ENCODE results near the gene NDRG4.
A peak's percentile ranks its signal among the peaks of the same experiment; 100 is the strongest.
"Not testable (repeated sequence)": the region's sequence is repeated elsewhere in the genome, so short reads cannot be mapped to it uniquely, and the experiment has no call there.

Gene NDRG4

GRCh38 chr16:58465817-58466216 is 34.1 kb upstream of the NDRG4 start:
- DNase-seq (ENCODE audit: low read depth): no peak

- DNase-seq (ENCODE audit: low read depth): no peak
Observed at GRCh38 chr16:58466396-58466795, 33.5 kb upstream of the NDRG4 start.

GRCh38 chr16:58467905-58468304 is 32.0 kb upstream of the NDRG4 start:
- DNase-seq (ENCODE audit: low read depth): no peak

GRCh38 chr16:58471209-58471975 is 28.6 kb upstream of the NDRG4 start:
- no peak for DNase-seq (ENCODE audit: low read depth)

GRCh38 chr16:58472266-58472665 is 27.7 kb upstream of the NDRG4 start:
- no peak for DNase-seq (ENCODE audit: low read depth)

DNA sequence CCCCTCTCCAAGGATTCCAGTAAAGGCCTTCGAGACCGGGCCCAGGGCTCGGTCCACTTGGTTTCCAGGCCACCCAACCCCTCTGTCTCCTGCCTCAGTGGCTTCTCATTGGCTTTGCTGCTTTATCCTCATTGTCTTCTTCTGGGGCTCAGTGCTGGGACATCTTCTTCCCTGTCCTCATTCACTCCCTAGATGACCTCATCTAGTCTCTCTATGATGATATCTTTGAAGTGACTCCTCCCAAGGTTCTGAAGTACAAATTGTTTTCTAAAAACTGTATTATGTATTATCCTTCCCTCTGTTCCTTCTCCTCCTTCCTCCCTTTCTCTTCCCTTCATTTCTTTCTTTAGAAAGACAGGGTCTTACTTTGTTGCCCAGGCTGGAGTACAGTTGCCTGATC is 27.1 kb upstream of the NDRG4 start:
- no peak for DNase-seq (ENCODE audit: low read depth)

- DNase-seq (ENCODE audit: low read depth): no peak
Observed at GRCh38 chr16:58474296-58474695, 25.6 kb upstream of the NDRG4 start.

GRCh38 chr16:58475091-58475619 is 24.8 kb upstream of the NDRG4 start:
- no peak for DNase-seq (ENCODE audit: low read depth)

GRCh38 chr16:58476791-58477190 is 23.2 kb upstream of the NDRG4 start:
- DNase-seq (ENCODE audit: low read depth): no peak

- DNase-seq (ENCODE audit: low read depth): no peak
Observed at GRCh38 chr16:58478427-58478826, 21.5 kb upstream of the NDRG4 start.

DNA sequence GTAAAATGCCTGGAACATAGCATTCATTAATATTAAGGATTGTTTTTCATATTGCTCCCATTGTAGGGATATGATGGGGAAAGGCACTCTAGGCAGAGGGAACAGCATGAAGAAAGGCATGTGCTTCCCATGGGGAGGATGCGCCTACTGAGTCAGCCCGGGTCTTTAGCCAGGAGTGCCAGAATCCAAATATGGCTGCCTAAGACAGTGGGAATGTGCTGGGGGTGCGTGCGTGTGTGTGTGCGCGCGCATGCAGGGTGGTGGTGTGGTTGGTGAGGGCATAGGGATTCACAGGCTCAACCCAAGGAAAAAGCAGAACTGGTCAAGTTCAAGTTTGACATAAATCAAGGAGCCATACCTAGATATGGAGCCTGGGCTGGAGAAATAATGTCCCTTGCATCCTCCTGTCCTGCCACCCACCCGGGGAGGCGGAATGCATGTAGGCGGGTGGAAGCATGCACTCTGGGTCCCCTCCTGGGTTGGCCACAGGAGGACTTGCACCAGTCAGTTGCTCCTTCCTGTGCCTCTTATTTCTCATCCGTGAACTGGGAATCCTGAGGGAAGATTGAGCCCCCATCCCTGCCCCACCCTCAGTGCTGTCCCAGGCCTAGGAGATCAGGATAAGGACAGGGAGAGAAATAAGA is 18.6 kb upstream of the NDRG4 start:
- DNase-seq (ENCODE audit: low read depth): no peak

DNA sequence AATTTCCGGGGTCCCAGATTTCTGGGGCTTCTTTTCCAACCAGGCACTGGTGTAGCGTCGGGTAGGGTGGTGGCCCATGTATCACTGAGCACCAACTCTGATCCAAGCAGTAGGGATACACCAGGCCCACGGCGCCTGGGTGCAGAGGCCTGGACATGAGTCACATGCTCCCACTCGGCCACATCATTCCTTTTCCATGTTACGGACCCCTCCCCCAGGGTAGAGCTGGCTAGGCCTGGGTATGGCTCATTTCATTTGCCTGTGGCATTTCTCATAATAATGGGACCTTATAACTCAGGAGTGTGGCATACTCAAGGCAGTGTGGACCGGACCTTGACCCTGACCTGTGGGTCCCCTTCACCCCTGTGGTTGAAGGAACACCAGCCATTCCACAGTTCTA is 18.0 kb upstream of the NDRG4 start:
- DNase-seq (ENCODE audit: low read depth): no peak

- no peak for DNase-seq (ENCODE audit: low read depth)
Observed at GRCh38 chr16:58485184-58485887, 14.6 kb upstream of the NDRG4 start.

GRCh38 chr16:58487566-58488351 is 12.2 kb upstream of the NDRG4 start:
- DNase-seq (ENCODE audit: low read depth): peak; percentile 58

- no peak for DNase-seq (ENCODE audit: low read depth)
Observed at GRCh38 chr16:58488531-58488930, 11.4 kb upstream of the NDRG4 start.

- no peak for DNase-seq (ENCODE audit: low read depth)
Observed at GRCh38 chr16:58490065-58490464, 9.9 kb upstream of the NDRG4 start.

DNA sequence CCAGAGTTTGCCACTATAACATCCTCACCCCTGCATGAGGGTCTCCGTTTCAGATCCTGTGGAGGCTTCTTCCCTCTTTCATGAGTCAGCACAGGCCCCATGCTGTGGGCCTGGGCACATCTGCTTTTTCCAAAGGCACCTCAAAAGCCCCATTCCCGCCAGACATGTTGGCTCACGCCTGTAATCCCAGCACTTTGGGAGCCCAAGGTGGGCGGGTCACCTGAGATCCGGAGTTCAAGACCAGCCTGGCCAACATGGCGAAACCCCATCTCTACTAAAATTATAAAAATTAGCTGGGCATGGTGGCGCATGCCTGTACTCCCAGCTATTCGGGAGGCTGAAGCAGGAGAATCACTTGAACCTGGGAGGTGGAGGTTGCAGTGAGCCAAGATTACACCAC is 9.4 kb upstream of the NDRG4 start:
- not testable (repeated sequence) for DNase-seq (ENCODE audit: low read depth)

DNA sequence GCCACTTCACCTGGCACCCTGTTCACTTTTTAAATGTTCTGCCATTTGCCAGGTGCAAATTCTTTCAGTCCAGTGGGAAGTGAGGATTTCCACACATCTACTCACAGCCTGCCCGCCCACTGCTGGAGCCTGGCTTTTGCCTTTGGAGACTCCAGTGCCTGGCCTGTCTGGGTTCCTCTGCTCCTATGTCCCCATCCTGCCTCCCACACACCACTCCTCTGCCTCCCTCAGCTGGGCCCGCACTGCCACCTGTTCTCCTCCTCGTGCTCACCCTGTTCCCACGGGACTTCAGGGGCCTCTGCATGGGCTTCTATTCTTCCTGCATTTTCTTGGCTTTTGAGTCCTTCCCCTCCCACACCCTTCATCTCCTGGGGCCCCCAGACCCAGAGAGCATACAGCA is 7.9 kb upstream of the NDRG4 start:
- no peak for DNase-seq (ENCODE audit: low read depth)

DNA sequence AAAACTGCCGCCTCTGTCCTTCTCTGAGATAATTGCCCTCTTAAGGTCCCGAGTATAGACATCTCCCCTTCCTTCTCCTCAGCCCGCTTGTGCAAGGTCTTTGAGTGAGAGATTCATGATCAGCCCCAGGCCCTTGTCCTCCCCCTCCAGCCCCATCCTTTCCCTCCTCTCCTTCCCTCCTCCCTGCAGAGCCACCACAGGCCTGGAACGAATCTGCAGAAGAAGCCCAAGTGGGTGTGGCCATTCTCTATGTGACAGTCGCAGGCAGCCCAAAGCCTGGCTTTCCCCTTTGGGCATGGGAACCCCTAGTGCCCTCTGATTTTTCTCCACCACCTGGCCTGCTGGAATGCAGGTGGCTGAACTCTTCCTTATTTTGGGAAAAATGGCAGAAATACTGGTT is 7.2 kb upstream of the NDRG4 start:
- no peak for DNase-seq (ENCODE audit: low read depth)

- DNase-seq (ENCODE audit: low read depth): no peak
Observed at GRCh38 chr16:58493756-58494431, 6.0 kb upstream of the NDRG4 start.

GRCh38 chr16:58494981-58495520 is 4.9 kb upstream of the NDRG4 start:
- peak; percentile 95 for DNase-seq (ENCODE audit: low read depth)
